Keratinocyte (primary cell): ENCODE measurements around the gene TRAPPC10. TPM values are rescaled to one million over a fixed set of nuclear protein-coding genes. Genes with fewer than 3 reads are reported as not detected.

Source experiments
- DNase-seq: peaks from one replicate; pipeline ENCODE4 v3.0.0-alpha.2; 2011; ENCODE audit warnings: low read depth, missing footprints, low spot score
- FAIRE-seq: peaks from 2 replicates; lab custom pipeline; 2011; peaks lifted over from hg19 to GRCh38; lab: Jason Lieb, UNC
- H2AFZ ChIP-seq: 2 replicates; pipeline ENCODE4 v1.6.0; 2012; ENCODE audit warnings: low read length, control low read depth, inconsistent platforms; ENCODE audit not compliant: control insufficient read depth
- H3K27ac ChIP-seq: 2 replicates; pipeline ENCODE4 v1.5.1; 2011; ENCODE audit warnings: low read length; ENCODE audit not compliant: control insufficient read depth, insufficient read depth
- H3K27me3 ChIP-seq: 3 replicates; pipeline ENCODE4 v1.6.0; 2011; ENCODE audit warnings: low read length; ENCODE audit not compliant: control insufficient read depth, insufficient read depth; ENCODE audit errors: extremely low read depth
- H3K36me3 ChIP-seq, 2 experiments: 2 replicates in 1 of 2; 3 replicates in 1 of 2; pipeline ENCODE4 v1.5.1; 2011; ENCODE audit warnings: low read length in 2 of 2, mild to moderate bottlenecking in 1 of 2; ENCODE audit not compliant: control insufficient read depth in 2 of 2, insufficient read depth in 2 of 2; ENCODE audit errors: extremely low read depth in 1 of 2
- H3K4me1 ChIP-seq: 3 replicates; pipeline ENCODE4 v1.5.1; 2011; ENCODE audit warnings: low read length; ENCODE audit not compliant: control insufficient read depth, insufficient read depth; ENCODE audit errors: extremely low read depth
- H3K4me2 ChIP-seq: 3 replicates; pipeline ENCODE4 v1.6.0; 2011; ENCODE audit warnings: low read depth, low read length; ENCODE audit not compliant: control insufficient read depth, insufficient read depth; ENCODE audit errors: extremely low read depth
- H3K4me3 ChIP-seq, 3 experiments: fragments of 200-600 bp in 1 of 3; sonication (generic) in 1 of 3; 2 replicates in 2 of 3; 3 replicates in 1 of 3; pipeline ENCODE4 v1.5.1; 2011 to 2016; ENCODE audit warnings: low read length in 3 of 3, mild to moderate bottlenecking in 3 of 3, control low read depth in 2 of 3, inconsistent platforms in 1 of 3, low read depth in 1 of 3, mixed read lengths in 1 of 3, mixed run types in 1 of 3, moderate library complexity in 1 of 3; ENCODE audit not compliant: control insufficient read depth in 2 of 3, insufficient read depth in 2 of 3; ENCODE audit errors: extremely low read depth in 1 of 3
- H3K79me2 ChIP-seq: 2 replicates; pipeline ENCODE4 v1.6.0; 2012; ENCODE audit warnings: low read length; ENCODE audit not compliant: control insufficient read depth, insufficient read depth
- H3K9ac ChIP-seq: 3 replicates; pipeline ENCODE4 v1.6.0; 2011; ENCODE audit warnings: low read length; ENCODE audit not compliant: control insufficient read depth, insufficient read depth; ENCODE audit errors: extremely low read depth
- H3K9me1 ChIP-seq: 3 replicates; pipeline ENCODE4 v1.6.0; 2011; ENCODE audit warnings: low read length; ENCODE audit not compliant: control insufficient read depth, insufficient read depth; ENCODE audit errors: extremely low read depth
- H3K9me3 ChIP-seq: 2 replicates; pipeline ENCODE4 v1.5.1; 2012; ENCODE audit warnings: low read depth, low read length; ENCODE audit not compliant: control insufficient read depth
- H4K20me1 ChIP-seq: 3 replicates; pipeline ENCODE4 v1.6.0; 2011; ENCODE audit warnings: low read length; ENCODE audit not compliant: control insufficient read depth, insufficient read depth; ENCODE audit errors: extremely low read depth
- CTCF ChIP-seq, 3 experiments: IDR thresholded peaks in 1 of 3; conservative IDR thresholded peaks in 1 of 3; optimal IDR thresholded peaks in 1 of 3; 2 replicates in 2 of 3; 3 replicates in 1 of 3; pipeline versions ENCODE3 to v1.5.1; 2011; ENCODE audit warnings: low read length in 3 of 3, mild to moderate bottlenecking in 3 of 3, moderate library complexity in 2 of 3, control low read depth in 1 of 3, inconsistent platforms in 1 of 3; ENCODE audit not compliant: insufficient read depth in 2 of 3; ENCODE audit errors: extremely low read depth in 1 of 3
- EZH2 ChIP-seq: IDR thresholded peaks from one replicate; pipeline ENCODE4 v1.6.1; 2012; ENCODE audit warnings: inconsistent platforms, mild to moderate bottlenecking, low read length, moderate library complexity
- dilution Hi-C: fragments of 300-500 bp; cut with MboI; formaldehyde crosslinking; loops from one replicate; pipeline ENCODE4 v1.7.0; 2020; ENCODE audit warnings: low sequenced_read_pairs; ENCODE audit not compliant: extremely low pct_ligation_motif_present
- polyA plus RNA-seq, 5 experiments: library from polyadenylated mRNA; depleted of rRNA in 3 of 5; stranded (reverse) in 3 of 5; stranded (forward) in 1 of 5; unstranded in 1 of 5; fragments of >200 nt; gene quantifications; 1 replicate in 1 of 5; 2 replicates in 3 of 5; 3 replicates in 1 of 5; pipeline versions ENCODE4 v1.2.1 to v1.2.3, GENCODE V29; 2011 to 2012; ENCODE audit warnings: missing spikeins in 2 of 5, low read depth in 1 of 5, low replicate concordance in 1 of 5

TRAPPC10 gene
- polyA plus RNA-seq, 1 donor (not counting 4 experiments of a cell fraction or from before 2014, with no cell fraction given): 21.6 TPM

DNA sequence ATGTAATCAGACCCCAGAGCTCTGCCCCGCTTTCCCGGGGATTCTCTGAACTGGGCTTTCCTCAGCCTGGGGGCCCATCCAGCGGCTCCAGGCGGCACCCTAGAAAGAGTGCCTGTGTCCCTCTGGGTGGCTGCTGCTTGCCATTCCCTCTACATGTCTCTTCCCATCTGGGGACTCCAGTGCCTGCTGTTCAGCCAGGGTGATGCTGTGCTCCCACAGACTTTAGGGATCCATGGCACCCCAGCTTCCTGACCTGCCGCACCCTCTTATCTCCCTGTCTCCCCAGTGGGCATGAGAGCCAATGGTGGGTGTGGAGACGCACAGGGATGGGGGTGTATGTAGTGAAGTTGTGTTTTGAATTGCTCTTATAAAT, 16.2 kb downstream of the TRAPPC10 start:
- no peak overlapping the region for H2AFZ ChIP-seq
- peaks cover 8% of the 10 kb centered on the region for H3K9me1 ChIP-seq
- H3K4me3 ChIP-seq: no peak overlapping the region
- DNase-seq (no peak), FAIRE-seq (no peak)
- H3K36me3 ChIP-seq: peaks cover 0 to 5% of the 10 kb centered on the region in 2 experiments
- peaks cover 20% of the 10 kb centered on the region for H3K4me1 ChIP-seq
- no peak overlapping the region for H3K9ac ChIP-seq
- TF ChIP-seq EZH2: no peak
- no peak for TF ChIP-seq CTCF (optimal IDR thresholded peaks at IDR 0.05 in 1 of 3, IDR thresholded peaks at IDR 0.05 in 1 of 3, conservative IDR thresholded peaks at IDR 0.05 in 1 of 3; ENCODE audit: extremely low read depth in 1 of 3, insufficient read depth in 2 of 3, low read length in 3 of 3)
- dilution Hi-C loops: no loop called here
- H3K9me3 ChIP-seq: no peaks in the 10 kb centered on the region
- no peak overlapping the region for H3K27ac ChIP-seq
- no peaks in the 10 kb centered on the region for H3K27me3 ChIP-seq
- H3K79me2 ChIP-seq: peaks cover 82% of the 10 kb centered on the region
- no peak overlapping the region for H3K4me2 ChIP-seq
- H4K20me1 ChIP-seq: peaks cover 29% of the 10 kb centered on the region

DNA sequence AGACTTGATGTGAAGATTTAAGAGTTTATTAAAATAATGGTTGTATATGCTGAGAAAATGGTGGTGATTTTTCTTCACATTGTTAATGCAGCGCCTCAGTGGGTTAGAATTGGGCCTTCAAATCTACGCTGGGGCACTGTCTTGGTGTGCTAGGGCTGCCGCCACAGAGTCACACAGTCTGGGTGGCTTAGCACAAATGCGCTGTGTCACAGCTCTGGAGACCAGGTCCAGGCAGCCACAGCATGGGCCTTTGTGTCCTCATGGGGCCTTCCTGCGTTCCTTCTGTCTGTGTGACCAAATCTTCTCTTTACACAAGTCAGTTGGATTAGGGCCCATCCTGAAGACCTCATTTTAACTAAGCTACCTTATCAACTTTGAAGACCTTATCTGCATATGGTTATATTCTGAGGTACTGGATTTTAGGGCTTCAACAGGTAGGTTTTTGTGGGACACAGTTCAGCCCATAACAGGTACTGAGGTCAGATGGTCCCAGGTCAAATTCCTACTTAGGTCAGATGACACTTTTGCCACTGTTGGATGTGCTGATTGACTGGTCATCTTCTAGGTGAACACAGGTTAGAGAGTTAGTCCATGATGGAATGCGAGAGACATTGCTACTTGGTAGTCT, 17.5 kb downstream of the TRAPPC10 start:
- dilution Hi-C loops: no loop called here
- TF ChIP-seq EZH2 (no peak), CTCF (optimal IDR thresholded peaks at IDR 0.05 in 1 of 3, IDR thresholded peaks at IDR 0.05 in 1 of 3, conservative IDR thresholded peaks at IDR 0.05 in 1 of 3; ENCODE audit: extremely low read depth in 1 of 3, insufficient read depth in 2 of 3, low read length in 3 of 3) (no peak)
- Histone ChIP-seq H3K9me3 (no peaks in the 10 kb centered on the region), H3K27ac (no peak overlapping the region), H3K9me1 (peaks cover 8% of the 10 kb centered on the region), H2AFZ (no peak overlapping the region), H3K79me2 (peaks cover 70% of the 10 kb centered on the region), H3K27me3 (no peaks in the 10 kb centered on the region), H4K20me1 (peaks cover 23% of the 10 kb centered on the region), H3K4me3 (no peak overlapping the region), H3K4me1 (peaks cover 15% of the 10 kb centered on the region), H3K36me3 (peaks cover 0 to 6% of the 10 kb centered on the region in 2 experiments), H3K9ac (no peak overlapping the region), H3K4me2 (no peak overlapping the region)
- FAIRE-seq (no peak), DNase-seq (no peak)
